Esophagus squamous epithelium (tissue), 5 donors: ENCODE results near the gene LGALS1. TPM values are rescaled to one million over a fixed set of nuclear protein-coding genes. Genes with fewer than 3 reads are reported as not detected.

Experiments used
- DNase-seq: peaks from one replicate; lab custom pipeline; 2025; lab: John Stamatoyannopoulos, UW
- H3K27ac ChIP-seq, 4 donors: fragments of 200-600 bp; sonication (generic); one replicate each; pipeline ENCODE4 v1.5.1; 2016 to 2019; ENCODE audit warnings: mild to moderate bottlenecking in 1 of 4
- H3K27me3 ChIP-seq, 4 donors: fragments of 200-600 bp; sonication (generic); 1 replicate in 3 of 4; 2 replicates in 1 of 4; pipeline versions ENCODE4 v1.5.1 to v1.6.0; 2017 to 2021; ENCODE audit warnings: antibody characterized with exemption in 1 of 4
- H3K36me3 ChIP-seq, 3 donors: fragments of 200-600 bp; sonication (generic); one replicate each; pipeline ENCODE4 v1.5.1; 2016 to 2019
- H3K4me1 ChIP-seq, 3 donors: fragments of 200-600 bp; sonication (generic); one replicate each; pipeline ENCODE4 v1.5.1; 2017 to 2019
- H3K4me3 ChIP-seq, 4 donors: fragments of 200-600 bp; sonication (generic); 1 replicate in 3 of 4; 2 replicates in 1 of 4; pipeline ENCODE4 v1.5.1; 2016 to 2019; ENCODE audit warnings: mild to moderate bottlenecking in 2 of 4, moderate library complexity in 1 of 4
- H3K9me3 ChIP-seq, 3 donors: fragments of 200-600 bp; sonication (generic); one replicate each; pipeline ENCODE4 v1.5.1; 2016 to 2019
- CTCF ChIP-seq, 6 experiments: fragments of 450-650 bp in 4 of 6; fragments of 200-600 bp in 2 of 6; sonication (generic) in 2 of 6; IDR thresholded peaks; one replicate each; pipeline ENCODE4 v1.5.1; 2016 to 2019; ENCODE audit warnings: antibody characterized with exemption in 6 of 6, mild to moderate bottlenecking in 4 of 6, moderate library complexity in 4 of 6
- POLR2A ChIP-seq, 4 donors: fragments of 450-650 bp; IDR thresholded peaks; one replicate each; pipeline ENCODE4 v1.6.1; 2017; ENCODE audit warnings: antibody characterized with exemption in 4 of 4, mild to moderate bottlenecking in 4 of 4, moderate library complexity in 3 of 4
- WGBS, 2 donors: methylation state at CpG; one replicate each; pipeline ENCODE4 v1.1.5; 2018; 5-methylcytosine and 5-hydroxymethylcytosine counted together
- intact Hi-C: fragments of 100-400 bp; cut with DNase I; formaldehyde crosslinking; loops from one replicate; pipeline ENCODE4 v1.15.0; 2022
- total RNA-seq, 4 donors: library from RNA; depleted of rRNA; stranded (reverse); fragments of >200 nt; gene quantifications; one replicate each; pipeline ENCODE4 v1.1.0, GENCODE V29; 2016
- donor health status: DM: yes; HTN: yes; CAD: no.

The LGALS1 gene
- total RNA-seq, 4 donors from 2014 or later, result 25.4 to 261 (median 92.3) TPM

DNA sequence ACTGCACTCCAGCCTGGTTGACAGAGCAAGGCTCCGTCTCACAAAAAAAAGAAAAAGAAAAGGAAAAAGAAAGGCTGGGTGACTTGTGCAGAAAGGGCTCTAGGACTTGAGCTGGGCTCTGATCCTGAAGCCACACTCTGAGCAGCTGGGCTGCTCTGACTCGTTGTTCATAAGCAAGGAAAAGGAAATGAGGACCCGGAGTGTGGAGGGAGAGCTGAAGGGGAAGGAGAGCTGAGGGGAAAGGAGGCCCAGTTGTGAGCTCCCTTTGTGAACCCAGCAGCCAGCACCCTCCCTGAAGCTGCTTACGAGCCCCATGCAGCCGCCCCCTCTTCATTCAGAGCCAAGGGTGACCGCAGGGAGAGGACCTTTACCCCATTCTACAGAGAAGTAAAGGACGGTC, 48.3 kb upstream of the LGALS1 start:
- peaks cover 32 to 55% (median 39%) of the 10 kb centered on the region in 3 donors for H3K4me1 ChIP-seq
- no peak for TF ChIP-seq POLR2A (IDR thresholded peaks at IDR 0.05)
- TF ChIP-seq CTCF (IDR thresholded peaks at IDR 0.05), result no peak
- H3K4me3 ChIP-seq, result no peak overlapping the region
- no peaks in the 10 kb centered on the region for H3K27me3 ChIP-seq
- peaks cover 0 to 87% (median 9%) of the 10 kb centered on the region in 3 donors for H3K36me3 ChIP-seq
- no peak for DNase-seq
- no peaks in the 10 kb centered on the region for H3K9me3 ChIP-seq
- peak overlapping the region; percentile 33 to 85 (median 66) for H3K27ac ChIP-seq
- 41 to 51% methylated on average over 5 to 7 of the region's 7 CpGs for WGBS, 2 donors
- intact Hi-C loops, result no loop called here

DNA sequence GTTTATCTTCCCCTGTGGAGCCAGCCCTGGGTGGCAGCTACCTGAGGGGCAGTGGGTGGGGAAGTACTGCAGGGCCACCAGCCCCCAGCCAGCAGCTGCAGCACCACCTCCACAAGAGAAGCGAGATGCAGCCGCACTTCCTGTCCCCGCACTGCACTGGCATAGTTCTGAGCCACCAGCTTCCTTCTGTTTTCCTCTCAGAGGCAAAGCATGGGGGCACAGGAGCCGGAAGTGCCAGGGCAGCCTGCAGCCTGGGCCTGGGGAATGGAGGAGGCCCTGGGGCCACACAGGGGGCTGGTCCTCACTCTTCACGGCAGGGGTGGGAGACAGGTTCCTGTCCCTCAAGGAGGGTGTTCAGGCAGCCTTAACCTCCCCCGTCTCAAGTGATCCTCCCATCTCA, 47.9 kb upstream of the LGALS1 start:
- H3K27ac ChIP-seq, result peak overlapping the region; percentile 33 to 85 (median 66)
- no peak for DNase-seq
- no peak overlapping the region for H3K4me3 ChIP-seq
- no peaks in the 10 kb centered on the region for H3K9me3 ChIP-seq
- H3K4me1 ChIP-seq, result peaks cover 32 to 59% (median 39%) of the 10 kb centered on the region in 3 donors
- H3K36me3 ChIP-seq, result peaks cover 0 to 87% (median 9%) of the 10 kb centered on the region in 3 donors
- intact Hi-C loops, result no loop called here
- TF ChIP-seq POLR2A (IDR thresholded peaks at IDR 0.05), result no peak
- WGBS, 2 donors, result 68% methylated on average over 4 of the region's 6 CpGs; no CpG with 5 or more reads in 1 of the 2 donors
- no peaks in the 10 kb centered on the region for H3K27me3 ChIP-seq

GRCh38 chr22:37628830-37629229, 46.6 kb upstream of the LGALS1 start:
- Histone ChIP-seq H3K4me3 (no peak overlapping the region), H3K36me3 (peaks cover 0 to 86% (median 9%) of the 10 kb centered on the region in 3 donors), H3K27me3 (no peaks in the 10 kb centered on the region), H3K27ac (peak overlapping the region in 1 of 4 donors; percentile 5), H3K4me1 (peaks cover 35 to 60% (median 46%) of the 10 kb centered on the region in 3 donors), H3K9me3 (no peaks in the 10 kb centered on the region)
- 67 to 86% methylated on average over 2 to 3 of the region's 8 CpGs for WGBS, 2 donors
- no peak for TF ChIP-seq POLR2A (IDR thresholded peaks at IDR 0.05)
- no peak for TF ChIP-seq CTCF (IDR thresholded peaks at IDR 0.05)
- no peak for DNase-seq
- intact Hi-C loops, result no loop called here

GRCh38 chr22:37629928-37630327, 45.5 kb upstream of the LGALS1 start:
- no peak overlapping the region for H3K27ac ChIP-seq
- whole genome bisulfite sequencing, 2 donors, result no CpG with 5 or more reads among the region's 10 CpGs
- no peaks in the 10 kb centered on the region for H3K27me3 ChIP-seq
- peaks cover 45 to 60% (median 53%) of the 10 kb centered on the region in 3 donors for H3K4me1 ChIP-seq
- DNase-seq, result no peak
- TF ChIP-seq CTCF (IDR thresholded peaks at IDR 0.05) (no peak), POLR2A (IDR thresholded peaks at IDR 0.05) (no peak)
- intact Hi-C loops, result loop anchor here (10.0 kb wide), 1 partner anchor 165 kb away; no protein-coding TSS in a partner anchor
- no peaks in the 10 kb centered on the region for H3K9me3 ChIP-seq
- H3K36me3 ChIP-seq, result peaks cover 0 to 81% (median 9%) of the 10 kb centered on the region in 3 donors
- H3K4me3 ChIP-seq, result no peak overlapping the region

- WGBS, 2 donors, result 96 to 100% methylated on average over 5 to 7 of the region's 9 CpGs
- Histone ChIP-seq H3K36me3 (peaks cover 0 to 72% (median 9%) of the 10 kb centered on the region in 3 donors), H3K4me1 (peaks cover 38 to 60% (median 50%) of the 10 kb centered on the region in 3 donors), H3K27me3 (no peaks in the 10 kb centered on the region), H3K27ac (peak overlapping the region in 1 of 4 donors; percentile 26), H3K4me3 (no peak overlapping the region), H3K9me3 (no peaks in the 10 kb centered on the region)
- TF ChIP-seq CTCF (IDR thresholded peaks at IDR 0.05), result no peak
- TF ChIP-seq POLR2A (IDR thresholded peaks at IDR 0.05), result no peak
- no peak for DNase-seq
- intact Hi-C loops, result loop anchor here (10.0 kb wide), 1 partner anchor 164 kb away; no protein-coding TSS in a partner anchor
These were observed 44.5 kb upstream of the LGALS1 start for GRCh38 chr22:37630839-37631435.
